CD4-positive, CD25-positive, alpha-beta regulatory T cell (primary cell): ENCODE data around the gene INSC. TPM values are rescaled to one million over a fixed set of nuclear protein-coding genes. Genes with fewer than 3 reads are reported as not detected.
A peak's percentile ranks its signal among the peaks of the same experiment; 100 is the strongest.
"Not testable (repeated sequence)": the region's sequence is repeated elsewhere in the genome, so short reads cannot be mapped to it uniquely, and the experiment has no call there.

Source experiments
- ATAC-seq, 2 donors: fragments of 150-1000 bp; cut with Tn5 transposase; one replicate each; pipeline ENCODE4 v1.10.0; 2021; ENCODE audit warnings: low read depth in 2 of 2, moderate number of reproducible peaks in 2 of 2, moderate library complexity in 1 of 2
- DNase-seq, 3 donors: peaks; one replicate each; pipeline versions ENCODE4 v3.0.0 to v3.0.0-alpha.2; 2012 to 2022; ENCODE audit warnings: mixed read lengths in 1 of 3
- H3K27ac ChIP-seq: one replicate; pipeline ENCODE4 v1.7.0; 2013; ENCODE audit warnings: mild to moderate bottlenecking, low read length; ENCODE audit not compliant: insufficient read depth, poor library complexity, severe bottlenecking
- H3K27me3 ChIP-seq: one replicate; pipeline ENCODE4 v1.7.0; 2013; ENCODE audit warnings: low read length; ENCODE audit not compliant: control insufficient read depth, insufficient read depth
- H3K36me3 ChIP-seq: one replicate; pipeline ENCODE4 v1.7.0; 2013; ENCODE audit warnings: mild to moderate bottlenecking, low read length, moderate library complexity; ENCODE audit not compliant: control insufficient read depth, insufficient read depth
- H3K4me1 ChIP-seq: 2 replicates; pipeline ENCODE4 v1.7.0; 2013; ENCODE audit warnings: mild to moderate bottlenecking, low read length; ENCODE audit not compliant: insufficient read depth, control insufficient read depth, poor library complexity, severe bottlenecking
- H3K4me3 ChIP-seq: one replicate; pipeline ENCODE4 v1.7.0; 2013; ENCODE audit warnings: low read depth, mild to moderate bottlenecking, low read length, moderate library complexity
- H3K9me3 ChIP-seq, 2 experiments: 1 replicate in 1 of 2; 2 replicates in 1 of 2; pipeline ENCODE4 v1.7.0; 2013; ENCODE audit warnings: low read length in 2 of 2, mild to moderate bottlenecking in 1 of 2, moderate library complexity in 1 of 2; ENCODE audit not compliant: control insufficient read depth in 2 of 2
- H3K27ac Mint-ChIP-seq, 3 donors: one replicate each; pipeline ENCODE4 v1.8.0; 2020 to 2022; ENCODE audit warnings: mild to moderate bottlenecking in 3 of 3, mixed read lengths in 3 of 3, moderate library complexity in 2 of 3
- H3K27me3 Mint-ChIP-seq: one replicate; pipeline ENCODE4 v1.8.0; 2022; ENCODE audit warnings: mild to moderate bottlenecking, mixed read lengths
- H3K36me3 Mint-ChIP-seq: one replicate; pipeline ENCODE4 v1.8.0; 2020; ENCODE audit warnings: mixed read lengths
- H3K4me1 Mint-ChIP-seq, 4 donors: one replicate each; pipeline ENCODE4 v1.8.0; 2020 to 2022; ENCODE audit warnings: mixed read lengths in 4 of 4, mild to moderate bottlenecking in 1 of 4
- H3K4me3 Mint-ChIP-seq, 4 donors: one replicate each; pipeline ENCODE4 v1.8.0; 2020 to 2022; ENCODE audit warnings: mild to moderate bottlenecking in 4 of 4, mixed read lengths in 4 of 4, moderate library complexity in 3 of 4
- H3K9me3 Mint-ChIP-seq, 7 donors: one replicate each; pipeline ENCODE4 v1.8.0; 2020 to 2022; ENCODE audit warnings: mixed read lengths in 7 of 7, mild to moderate bottlenecking in 3 of 7, moderate library complexity in 2 of 7
- polyA plus RNA-seq, 4 donors: library from polyadenylated mRNA; unstranded; fragments of 300-500 nt; fragmentation: Illumina TruSeq; gene quantifications; one replicate each; pipeline ENCODE4 v1.2.3, GENCODE V29; 2021
- total RNA-seq: library from RNA; stranded (reverse); gene quantifications from one replicate; pipeline ENCODE4 v1.2.3, GENCODE V29; 2022

The INSC gene, protein sequence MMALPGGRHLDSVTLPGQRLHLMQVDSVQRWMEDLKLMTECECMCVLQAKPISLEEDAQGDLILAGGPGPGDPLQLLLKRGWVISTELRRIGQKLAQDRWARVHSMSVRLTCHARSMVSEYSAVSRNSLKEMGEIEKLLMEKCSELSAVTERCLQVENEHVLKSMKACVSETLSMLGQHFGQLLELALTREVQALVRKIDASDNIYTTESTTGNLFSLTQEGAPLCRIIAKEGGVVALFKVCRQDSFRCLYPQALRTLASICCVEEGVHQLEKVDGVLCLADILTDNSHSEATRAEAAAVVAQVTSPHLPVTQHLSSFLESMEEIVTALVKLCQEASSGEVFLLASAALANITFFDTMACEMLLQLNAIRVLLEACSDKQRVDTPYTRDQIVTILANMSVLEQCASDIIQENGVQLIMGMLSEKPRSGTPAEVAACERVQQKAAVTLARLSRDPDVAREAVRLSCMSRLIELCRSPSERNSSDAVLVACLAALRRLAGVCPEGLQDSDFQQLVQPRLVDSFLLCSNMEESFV
- not detected for total RNA-seq
- polyA plus RNA-seq = under 1 TPM in 2 of 4 donors, not detected in 2; 0.15 to 0.20 TPM

- no peak for ATAC-seq
- no peak within 1 kb of the TSS for H3K27ac ChIP-seq
- H3K27me3 Mint-ChIP-seq = peaks cover 37% of the 10 kb centered on the region
- no peak for DNase-seq
- no peak within 1 kb of the TSS for H3K27ac Mint-ChIP-seq
- no peak within 1 kb of the TSS for H3K4me3 Mint-ChIP-seq
- no peaks in the 10 kb centered on the region for H3K9me3 ChIP-seq
- H3K4me3 ChIP-seq = no peak within 1 kb of the TSS
- peaks cover 0 to 15% (median 7%) of the 10 kb centered on the region in 4 donors for H3K4me1 Mint-ChIP-seq
- H3K36me3 Mint-ChIP-seq = peaks cover 3% of the 10 kb centered on the region
- no peaks in the 10 kb centered on the region for H3K36me3 ChIP-seq
- H3K4me1 ChIP-seq = no peaks in the 10 kb centered on the region
- H3K27me3 ChIP-seq = peaks cover 5% of the 10 kb centered on the region
- peaks cover 0 to 4% (median 0%) of the 10 kb centered on the region in 7 donors for H3K9me3 Mint-ChIP-seq
Observed at GRCh38 chr11:15114501-15115475, at the start of gene INSC. Gene INSC (plus strand): TSS chr11:15114923. CDS start chr11:15149175, 34,252 bp downstream.

- Mint-ChIP-seq H3K27me3 (peaks cover 41% of the 10 kb centered on the region), H3K9me3 (peaks cover 0 to 19% (median 2%) of the 10 kb centered on the region in 7 donors), H3K4me1 (peaks cover 0 to 18% (median 0%) of the 10 kb centered on the region in 4 donors)
- not testable (repeated sequence) for ATAC-seq, H3K27ac ChIP-seq, H3K36me3 ChIP-seq, H3K9me3 ChIP-seq, H3K27me3 ChIP-seq, DNase-seq, H3K4me3 ChIP-seq, H3K4me3 Mint-ChIP-seq, H3K27ac Mint-ChIP-seq, H3K36me3 Mint-ChIP-seq
- peaks cover 17% of the 10 kb centered on the region for H3K4me1 ChIP-seq
Observed at GRCh38 chr11:15069751-15070150, 45.0 kb upstream of the INSC start.

DNA sequence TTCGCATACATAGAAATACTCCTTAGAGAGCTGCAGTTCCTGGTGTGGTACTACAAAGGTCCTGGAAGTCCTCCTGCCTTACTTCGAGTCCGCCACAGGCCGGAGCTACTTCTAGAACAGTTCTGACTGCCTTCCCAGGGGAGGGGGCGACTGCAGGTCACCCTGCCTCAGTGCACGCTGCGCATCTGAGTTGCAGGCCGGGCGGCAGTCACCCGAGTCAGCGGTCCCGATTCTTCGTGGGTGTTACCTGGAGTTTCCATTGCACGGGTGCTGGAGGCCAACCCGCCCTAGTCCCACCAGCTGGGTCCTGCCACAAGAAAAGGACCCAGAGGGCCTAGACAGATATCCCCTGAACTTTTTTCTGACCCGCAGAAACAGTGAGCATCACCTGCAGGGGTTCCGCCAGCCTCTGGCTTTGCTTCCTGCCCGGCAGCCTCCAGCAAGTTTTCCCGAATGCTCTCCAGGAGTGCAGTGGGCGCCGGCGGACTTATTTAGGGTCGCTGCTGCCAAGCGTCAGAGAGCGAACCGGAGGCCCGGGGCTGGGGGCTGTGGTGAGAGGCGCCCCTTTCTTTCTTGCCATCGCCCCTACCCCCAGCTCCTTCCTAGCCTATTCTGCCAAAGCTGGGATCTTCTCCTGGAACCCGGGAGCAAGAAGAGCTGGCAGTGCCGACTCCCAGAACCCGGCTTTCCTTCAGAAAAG lies 43.0 kb upstream of the INSC start:
- H3K27me3 Mint-ChIP-seq = peaks cover 35% of the 10 kb centered on the region
- H3K27ac ChIP-seq = no peak overlapping the region
- ATAC-seq (no peak), DNase-seq (no peak)
- H3K27ac Mint-ChIP-seq = no peak overlapping the region
- no peaks in the 10 kb centered on the region for H3K36me3 Mint-ChIP-seq
- H3K4me3 ChIP-seq = no peak overlapping the region
- H3K4me3 Mint-ChIP-seq = peak overlapping the region in 1 of 4 donors; percentile 61
- H3K4me1 Mint-ChIP-seq = peaks cover 0 to 23% (median 0%) of the 10 kb centered on the region in 4 donors
- H3K9me3 ChIP-seq = no peaks in the 10 kb centered on the region
- peaks cover 0 to 19% (median 2%) of the 10 kb centered on the region in 7 donors for H3K9me3 Mint-ChIP-seq
- peaks cover 6% of the 10 kb centered on the region for H3K27me3 ChIP-seq
- peaks cover 18% of the 10 kb centered on the region for H3K4me1 ChIP-seq
- no peaks in the 10 kb centered on the region for H3K36me3 ChIP-seq

DNA sequence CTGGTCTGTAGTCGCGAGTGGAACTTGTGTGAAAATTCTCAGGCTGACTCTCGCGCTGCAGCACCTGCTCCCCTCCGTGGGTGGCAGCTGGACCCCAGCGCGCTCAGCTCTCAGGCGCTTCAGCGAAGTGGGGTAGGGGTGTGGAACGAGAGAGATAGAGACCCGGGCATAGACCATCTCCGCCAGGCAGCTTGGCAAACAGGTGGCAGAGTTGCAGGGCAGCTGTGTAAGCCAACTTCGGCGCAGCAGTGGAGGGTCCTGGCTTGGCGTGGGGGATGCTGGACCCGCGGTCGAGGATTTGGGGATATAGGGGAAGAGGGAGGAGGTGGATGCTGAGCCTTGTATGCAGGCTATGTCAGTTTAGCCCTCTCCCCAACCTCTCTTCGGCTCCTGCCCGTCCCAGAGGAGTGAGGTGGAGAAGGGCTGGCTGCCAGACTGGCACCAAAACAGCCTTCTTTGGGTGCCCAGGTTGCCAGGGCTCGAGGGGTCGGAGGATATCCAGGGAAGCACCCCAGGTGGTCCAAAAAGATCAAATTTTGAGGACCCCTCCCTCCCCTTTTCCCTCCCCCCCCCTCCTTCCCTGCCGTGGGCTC lies 42.1 kb upstream of the INSC start:
- H3K4me1 Mint-ChIP-seq = peaks cover 0 to 23% (median 0%) of the 10 kb centered on the region in 4 donors
- Histone ChIP-seq H3K27ac (no peak overlapping the region), H3K4me1 (peaks cover 18% of the 10 kb centered on the region), H3K9me3 (no peaks in the 10 kb centered on the region), H3K27me3 (peaks cover 6% of the 10 kb centered on the region), H3K36me3 (no peaks in the 10 kb centered on the region), H3K4me3 (no peak overlapping the region)
- H3K27ac Mint-ChIP-seq = no peak overlapping the region
- peaks cover 31% of the 10 kb centered on the region for H3K27me3 Mint-ChIP-seq
- peaks cover 0 to 19% (median 2%) of the 10 kb centered on the region in 7 donors for H3K9me3 Mint-ChIP-seq
- no peaks in the 10 kb centered on the region for H3K36me3 Mint-ChIP-seq
- DNase-seq (no peak), ATAC-seq (no peak)
- peak overlapping the region in 1 of 4 donors; percentile 73 for H3K4me3 Mint-ChIP-seq

DNA sequence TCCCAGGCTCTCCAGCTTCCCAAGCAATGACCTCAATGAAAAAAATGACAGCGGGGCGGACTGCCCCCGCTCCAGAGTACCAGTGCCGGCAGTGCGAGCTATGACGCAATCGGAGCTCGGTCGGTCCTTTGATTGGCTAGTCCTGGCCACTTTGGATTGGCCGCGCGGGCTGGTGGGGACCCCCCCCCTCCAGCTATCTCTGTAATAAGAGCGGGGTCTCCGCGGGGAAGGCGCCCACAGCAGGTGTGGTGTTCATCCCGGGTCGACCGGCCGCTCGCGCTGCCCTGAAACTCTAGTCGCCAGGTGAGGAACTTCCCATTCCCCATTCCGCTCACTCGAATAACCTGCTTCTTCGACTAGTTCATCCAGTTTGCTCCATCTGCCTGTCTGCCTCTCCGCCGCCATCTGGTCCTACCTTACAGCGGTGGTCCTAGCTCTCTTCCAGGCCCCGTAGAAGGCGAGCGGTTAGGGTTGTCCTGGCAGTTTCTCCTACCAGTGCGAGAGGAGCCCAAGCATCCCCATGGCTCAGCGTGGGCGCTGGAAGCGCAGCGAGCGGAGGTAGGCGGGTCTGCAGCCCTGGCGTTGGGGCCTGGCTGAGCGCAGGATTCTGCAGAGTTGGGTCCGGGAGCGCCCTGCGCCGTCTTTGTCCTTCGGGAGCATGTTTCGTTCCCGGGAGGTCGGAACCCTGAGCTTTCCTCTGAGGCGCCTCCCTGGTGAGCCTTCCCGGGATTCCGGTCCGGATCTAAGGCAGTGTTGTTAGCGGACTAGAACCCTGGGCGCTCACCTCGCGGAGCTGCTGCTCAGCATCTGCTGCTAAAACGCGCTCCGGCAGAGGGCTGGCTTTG lies 41.1 kb upstream of the INSC start, which contains the start of gene CALCB:
CALCB (plus strand) TSS at position 233 of the 845 bp plus-strand sequence. CDS start 1,126 bp downstream, outside the sequence.
- ATAC-seq (no peak), DNase-seq (peak in 2 of 3 donors; percentile 13 to 14)
- peak within 1 kb of the TSS; percentile 67 for H3K4me3 ChIP-seq
- peaks cover 18% of the 10 kb centered on the region for H3K4me1 ChIP-seq
- no peak within 1 kb of the TSS for H3K27ac ChIP-seq
- peaks cover 36% of the 10 kb centered on the region for H3K27me3 Mint-ChIP-seq
- H3K4me1 Mint-ChIP-seq = peaks cover 0 to 23% (median 0%) of the 10 kb centered on the region in 4 donors
- peak within 1 kb of the TSS in 2 of 3 donors; percentile 54 to 83 for H3K27ac Mint-ChIP-seq
- peaks cover 0 to 15% (median 2%) of the 10 kb centered on the region in 7 donors for H3K9me3 Mint-ChIP-seq
- peaks cover 6% of the 10 kb centered on the region for H3K27me3 ChIP-seq
- H3K36me3 ChIP-seq = no peaks in the 10 kb centered on the region
- H3K9me3 ChIP-seq = no peaks in the 10 kb centered on the region
- no peaks in the 10 kb centered on the region for H3K36me3 Mint-ChIP-seq
- H3K4me3 Mint-ChIP-seq = peak within 1 kb of the TSS; percentile 56 to 86 (median 84)
